Stimulated activated CD4-positive, alpha-beta T cell treated with anti-CD3 and anti-CD28 coated beads, Interleukin-15, amount 100 ng/mL, for 24 hours (primary cell): Measurements from ENCODE around the gene METTL21A.
"Not testable (repeated sequence)": the region's sequence is repeated elsewhere in the genome, so short reads cannot be mapped to it uniquely, and the experiment has no call there.

Experiments used
- DNase-seq: peaks from one replicate; pipeline ENCODE4 v3.0.0-alpha.2; 2020

Gene METTL21A

DNA sequence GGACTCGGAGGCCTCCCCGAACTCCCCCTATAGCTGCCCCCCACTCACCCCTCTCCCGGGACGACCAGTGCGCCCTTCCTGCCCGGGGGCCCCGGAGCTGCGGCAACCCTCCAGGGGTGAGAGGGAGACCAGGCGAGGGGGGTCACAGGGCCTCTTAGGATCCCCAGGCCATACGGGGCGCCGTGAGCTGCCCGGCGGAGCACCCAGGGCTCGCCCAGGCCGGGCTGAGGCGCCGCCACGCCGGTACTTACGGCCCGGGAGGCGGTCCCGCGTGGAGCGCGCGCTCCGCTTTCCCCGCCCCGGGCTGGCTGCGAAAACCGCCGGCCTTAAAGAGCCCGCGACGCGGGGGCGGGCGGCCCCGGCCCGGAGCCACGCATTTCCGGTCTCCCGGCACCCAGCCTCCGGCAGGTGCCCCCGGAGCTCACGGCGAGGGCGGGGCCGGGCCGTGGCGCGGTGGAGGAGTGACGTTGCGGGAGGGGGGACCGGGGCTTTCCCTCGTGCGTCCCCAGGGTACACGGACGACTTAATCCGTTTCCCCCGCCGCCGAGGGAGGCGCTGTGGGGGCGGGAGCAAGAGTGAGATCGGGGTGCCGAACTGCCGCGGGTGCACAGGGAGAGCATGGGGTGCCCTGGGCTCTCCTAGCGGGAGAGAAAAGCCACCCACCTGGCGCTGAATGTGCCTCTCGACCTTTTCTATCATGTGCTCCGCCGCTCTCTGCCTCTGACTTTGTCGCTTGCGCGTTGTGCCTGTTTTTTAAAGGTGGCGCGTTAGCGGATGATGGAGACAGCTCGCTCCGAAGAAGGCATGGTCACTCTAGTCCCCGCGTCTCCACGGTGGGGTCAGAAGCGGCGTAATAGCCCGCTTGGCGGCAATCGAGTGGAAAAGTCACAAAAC, at the start of gene METTL21A:
Gene METTL21A, minus strand, starts transcription at position 381 of the 894 bp plus-strand sequence. CDS start 1,019 bp downstream, outside the sequence.
- peak; percentile 96 for DNase-seq

GRCh38 chr2:207674826-207675225, 49.6 kb upstream of the METTL21A start:
- no peak for DNase-seq

GRCh38 chr2:207674266-207674774, 49.1 kb upstream of the METTL21A start:
- DNase-seq, result no peak

DNA sequence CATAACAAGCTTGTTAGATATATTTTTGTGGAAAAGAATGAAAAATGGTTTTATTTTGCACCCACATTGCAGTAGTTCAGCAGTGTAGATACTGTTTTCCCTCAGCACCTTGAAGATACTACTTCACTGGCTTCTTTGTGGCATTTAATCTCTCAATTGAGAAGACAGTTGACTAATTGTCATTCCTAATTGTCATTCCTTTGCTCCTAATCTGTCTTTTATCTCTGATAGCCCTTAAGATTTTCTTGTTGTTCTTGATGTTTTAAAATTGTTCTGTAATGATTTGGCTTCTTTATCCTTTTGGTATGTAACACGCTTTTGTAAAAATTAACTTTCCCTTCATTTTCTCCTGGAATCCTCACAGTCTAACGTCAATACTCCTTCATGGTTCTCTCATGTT, 48.2 kb upstream of the METTL21A start:
- no peak for DNase-seq

- DNase-seq, result no peak
Observed at GRCh38 chr2:207670887-207671286, 45.7 kb upstream of the METTL21A start.

GRCh38 chr2:207663870-207664545, 38.8 kb upstream of the METTL21A start:
- no peak for DNase-seq

GRCh38 chr2:207662203-207662602, 37.0 kb upstream of the METTL21A start:
- no peak for DNase-seq

DNA sequence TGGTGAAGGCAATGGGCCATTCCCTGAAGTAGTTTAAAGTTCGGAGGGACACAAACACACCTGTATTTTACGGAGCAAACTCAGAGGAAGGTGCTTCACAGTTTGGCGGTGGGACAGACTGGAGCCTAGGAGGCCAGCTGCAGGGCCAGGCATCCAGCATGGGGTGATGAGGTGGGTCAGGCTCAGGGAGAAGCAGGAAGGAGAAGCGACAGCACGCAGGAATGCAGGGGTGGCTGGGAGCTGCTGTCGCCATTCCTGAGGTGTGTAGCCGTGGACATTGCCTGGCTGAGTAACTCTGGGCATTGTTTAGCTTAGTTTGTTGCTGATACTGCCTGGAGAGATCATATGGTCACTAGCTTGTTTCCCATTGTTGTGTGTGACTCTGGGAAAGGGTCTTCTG, 35.8 kb upstream of the METTL21A start:
- DNase-seq, result no peak

DNA sequence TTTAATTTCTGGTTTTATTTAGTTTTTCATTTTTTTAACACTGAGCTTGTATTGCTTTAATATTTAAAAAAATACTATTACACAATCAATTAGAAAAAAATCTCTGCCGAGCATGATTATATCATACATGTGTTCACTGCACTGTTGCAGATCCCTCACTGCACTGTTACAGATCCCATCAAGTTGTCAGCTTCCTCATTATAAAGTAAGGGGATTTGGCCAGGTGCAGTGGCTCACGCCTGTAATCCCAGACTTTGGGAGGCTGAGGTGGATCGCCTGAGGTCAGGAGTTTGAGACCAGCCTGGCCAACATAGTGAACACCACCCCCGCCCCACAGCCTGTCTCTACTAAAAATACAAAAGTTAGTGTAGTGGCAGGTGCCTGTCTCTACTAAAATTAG, 33.0 kb upstream of the METTL21A start:
- DNase-seq, result no peak

DNA sequence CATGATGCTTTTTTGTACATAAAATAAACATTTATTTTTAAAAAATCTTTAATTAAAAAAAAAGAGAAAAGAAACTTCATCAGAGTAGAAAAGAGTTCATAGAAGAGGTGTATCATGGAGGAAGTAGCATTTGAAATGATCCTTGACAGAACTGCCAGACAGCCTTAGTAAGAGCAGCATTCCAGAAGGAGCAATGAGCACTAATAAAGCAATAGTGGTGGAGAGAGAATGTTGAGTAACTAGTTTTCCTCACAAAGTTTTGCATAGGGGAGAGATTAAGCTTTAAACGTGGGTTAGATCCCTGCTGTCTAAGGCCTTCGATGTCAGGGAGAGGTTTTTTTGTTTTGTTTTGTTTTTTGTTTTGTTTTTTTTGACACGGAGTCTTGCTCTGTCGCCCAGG, 29.8 kb upstream of the METTL21A start:
- no peak for DNase-seq

GRCh38 chr2:207646582-207646981, 21.4 kb upstream of the METTL21A start:
- not testable (repeated sequence) for DNase-seq

DNA sequence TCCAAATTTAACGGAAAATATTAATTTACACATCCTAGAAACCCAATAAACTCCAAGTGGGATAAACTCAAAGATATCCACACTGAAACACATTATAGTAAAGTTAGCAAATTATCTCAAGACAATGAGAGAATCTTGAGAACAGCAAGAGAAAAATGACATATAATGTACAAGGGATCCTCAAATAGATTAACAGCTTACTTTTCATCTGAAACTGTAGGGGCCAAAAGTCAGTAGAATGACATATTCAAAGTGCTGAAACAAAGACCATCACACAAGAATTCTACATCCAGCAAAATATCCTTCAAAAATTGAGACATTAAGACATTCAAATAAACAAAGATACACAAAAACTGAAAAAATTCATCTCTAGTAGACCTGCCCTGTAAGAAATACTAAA, 18.7 kb upstream of the METTL21A start:
- DNase-seq, result no peak

DNA sequence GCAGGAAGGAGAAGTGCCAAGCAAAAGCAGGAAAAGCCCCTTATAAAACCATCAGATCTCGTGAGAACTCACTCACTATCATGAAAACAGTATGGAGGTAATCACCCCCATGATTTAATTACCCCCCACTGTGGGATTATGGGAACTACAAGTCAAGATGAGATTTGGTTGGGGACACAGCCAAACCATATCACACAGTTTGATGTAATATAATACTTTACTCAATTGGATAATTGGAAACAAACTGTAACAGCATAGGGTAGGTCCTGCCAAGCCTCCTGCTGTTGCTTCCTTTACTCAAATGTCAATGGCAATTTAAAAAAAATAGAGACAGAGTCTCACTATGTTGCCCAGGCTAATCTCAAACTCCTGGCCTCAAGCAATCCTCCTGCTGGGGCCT, 15.5 kb upstream of the METTL21A start:
- no peak for DNase-seq

DNA sequence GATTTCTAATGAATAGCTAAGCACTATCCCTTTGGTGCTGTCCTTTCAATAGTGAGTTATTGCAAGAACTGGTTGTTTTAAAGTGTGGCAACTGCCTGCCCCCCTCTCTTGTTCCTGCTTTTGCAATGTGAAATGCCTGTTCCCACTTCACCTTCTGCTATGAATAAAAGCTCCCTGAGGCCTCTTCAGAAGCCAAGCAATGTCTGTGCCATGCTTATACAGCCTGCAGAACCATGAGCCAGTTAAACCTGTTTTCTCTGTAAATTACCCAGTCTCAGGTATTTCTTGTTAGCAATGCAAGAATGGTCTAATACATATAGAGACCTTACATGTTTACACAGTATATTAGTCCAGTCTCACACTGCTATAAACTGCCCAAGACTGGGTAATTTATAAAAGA, 15.0 kb upstream of the METTL21A start:
- DNase-seq, result no peak

DNA sequence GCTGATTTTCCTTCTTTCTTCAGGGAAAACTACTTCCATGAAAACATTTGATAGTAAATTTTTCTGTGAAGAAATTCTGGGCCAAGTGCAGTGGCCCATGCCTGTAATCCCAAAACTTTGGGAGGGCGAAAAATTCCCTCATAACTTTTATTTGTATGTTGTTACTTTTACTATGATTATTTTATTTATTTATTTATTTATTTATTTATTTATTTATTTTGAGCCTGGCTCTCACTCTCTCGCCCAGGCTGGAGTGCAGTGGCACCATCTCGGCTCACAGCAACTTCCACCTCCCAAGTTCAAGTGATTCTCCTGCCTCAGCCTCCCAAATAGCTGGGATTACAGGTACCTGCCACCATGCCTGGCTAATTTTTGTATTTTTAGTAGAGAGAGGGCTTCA, 14.1 kb upstream of the METTL21A start:
- not testable (repeated sequence) for DNase-seq

GRCh38 chr2:207635468-207636200, 10.4 kb upstream of the METTL21A start:
- no peak for DNase-seq

GRCh38 chr2:207633686-207634085, 8.5 kb upstream of the METTL21A start:
- DNase-seq, result no peak

DNA sequence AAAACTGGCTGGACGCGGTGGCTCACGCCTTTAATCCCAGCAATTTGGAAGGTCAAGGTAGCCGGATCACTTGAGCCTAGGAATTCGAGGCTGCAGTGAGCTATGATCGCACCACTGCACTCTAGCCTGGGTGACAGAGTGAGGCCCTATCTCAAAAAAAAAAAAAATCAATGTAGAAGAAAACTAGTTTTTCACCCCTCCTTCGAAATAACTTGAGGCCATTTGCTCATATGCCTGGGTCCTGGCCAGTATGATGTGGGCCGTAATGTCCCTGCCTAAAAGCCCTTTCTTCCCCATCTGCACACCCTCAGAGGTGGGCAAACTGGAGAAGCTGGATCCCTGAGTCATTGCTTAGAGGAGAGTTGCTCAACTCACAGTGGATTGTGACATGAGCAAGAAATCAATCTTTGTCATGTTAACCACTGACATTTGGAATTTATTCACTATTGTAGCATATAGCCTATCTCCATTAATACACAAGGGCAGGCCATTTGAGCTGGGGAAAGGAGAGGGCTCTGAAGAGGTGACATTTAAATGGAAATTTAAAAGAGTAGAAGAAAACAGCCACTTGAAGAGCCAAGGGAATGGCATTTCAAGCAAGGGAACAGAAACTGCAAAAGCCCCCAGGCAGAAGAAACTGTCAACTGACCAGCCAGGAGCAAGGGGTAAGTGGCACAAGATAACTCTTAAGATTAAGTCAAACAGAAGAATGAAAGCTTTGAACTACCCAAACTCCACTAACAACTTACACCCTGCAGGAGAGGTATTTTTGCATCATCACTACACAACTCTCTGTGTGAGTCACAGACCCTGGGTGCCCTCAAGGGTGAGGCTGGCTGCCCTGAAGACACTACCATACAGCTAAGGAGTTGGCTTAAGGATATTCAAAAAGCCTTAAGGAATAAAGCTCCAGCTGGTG, 7.6 kb upstream of the METTL21A start:
- peak; percentile 29 for DNase-seq

- no peak for DNase-seq
Observed at GRCh38 chr2:207630491-207630890, 5.3 kb upstream of the METTL21A start.

- DNase-seq, result no peak
Observed at GRCh38 chr2:207629553-207629952, 4.4 kb upstream of the METTL21A start.

- DNase-seq, result peak; percentile 76
Observed at GRCh38 chr2:207624185-207625013, 795 bp downstream of the METTL21A start.
